Measurements from ENCODE around the gene CHST14.

DNA sequence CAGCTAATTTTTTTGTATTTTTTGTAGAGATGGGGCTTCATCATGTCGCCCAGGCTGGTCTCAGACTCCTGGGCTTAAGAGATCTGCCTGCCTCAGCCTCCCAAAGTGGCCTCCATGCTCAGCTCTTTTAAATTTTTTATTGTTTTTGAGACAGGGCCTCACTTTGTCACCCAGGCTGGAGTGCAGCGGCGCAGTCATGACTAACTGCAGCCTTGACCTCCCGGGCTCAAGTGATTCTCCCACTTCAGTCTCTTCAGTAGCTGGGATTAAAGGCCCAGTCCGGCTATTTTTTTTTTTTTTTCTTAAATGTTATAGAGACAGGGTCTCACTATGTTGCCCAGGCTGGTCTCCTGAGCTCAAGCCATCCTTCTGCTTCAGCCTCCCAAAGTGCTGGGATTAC lies 45.1 kb upstream of the CHST14 start:
- TF ChIP-seq, protein P1, sequence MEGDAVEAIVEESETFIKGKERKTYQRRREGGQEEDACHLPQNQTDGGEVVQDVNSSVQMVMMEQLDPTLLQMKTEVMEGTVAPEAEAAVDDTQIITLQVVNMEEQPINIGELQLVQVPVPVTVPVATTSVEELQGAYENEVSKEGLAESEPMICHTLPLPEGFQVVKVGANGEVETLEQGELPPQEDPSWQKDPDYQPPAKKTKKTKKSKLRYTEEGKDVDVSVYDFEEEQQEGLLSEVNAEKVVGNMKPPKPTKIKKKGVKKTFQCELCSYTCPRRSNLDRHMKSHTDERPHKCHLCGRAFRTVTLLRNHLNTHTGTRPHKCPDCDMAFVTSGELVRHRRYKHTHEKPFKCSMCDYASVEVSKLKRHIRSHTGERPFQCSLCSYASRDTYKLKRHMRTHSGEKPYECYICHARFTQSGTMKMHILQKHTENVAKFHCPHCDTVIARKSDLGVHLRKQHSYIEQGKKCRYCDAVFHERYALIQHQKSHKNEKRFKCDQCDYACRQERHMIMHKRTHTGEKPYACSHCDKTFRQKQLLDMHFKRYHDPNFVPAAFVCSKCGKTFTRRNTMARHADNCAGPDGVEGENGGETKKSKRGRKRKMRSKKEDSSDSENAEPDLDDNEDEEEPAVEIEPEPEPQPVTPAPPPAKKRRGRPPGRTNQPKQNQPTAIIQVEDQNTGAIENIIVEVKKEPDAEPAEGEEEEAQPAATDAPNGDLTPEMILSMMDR (IDR thresholded peaks at IDR 0.05) = no peak
- no peak for TF ChIP-seq CEBPB (IDR thresholded peaks at IDR 0.05)
- TF ChIP-seq, protein P2, sequence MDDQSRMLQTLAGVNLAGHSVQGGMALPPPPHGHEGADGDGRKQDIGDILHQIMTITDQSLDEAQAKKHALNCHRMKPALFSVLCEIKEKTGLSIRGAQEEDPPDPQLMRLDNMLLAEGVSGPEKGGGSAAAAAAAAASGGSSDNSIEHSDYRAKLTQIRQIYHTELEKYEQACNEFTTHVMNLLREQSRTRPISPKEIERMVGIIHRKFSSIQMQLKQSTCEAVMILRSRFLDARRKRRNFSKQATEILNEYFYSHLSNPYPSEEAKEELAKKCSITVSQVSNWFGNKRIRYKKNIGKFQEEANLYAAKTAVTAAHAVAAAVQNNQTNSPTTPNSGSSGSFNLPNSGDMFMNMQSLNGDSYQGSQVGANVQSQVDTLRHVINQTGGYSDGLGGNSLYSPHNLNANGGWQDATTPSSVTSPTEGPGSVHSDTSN (IDR thresholded peaks at IDR 0.05) = no peak
- no peak for TF ChIP-seq POLR2A (IDR thresholded peaks at IDR 0.05; ENCODE audit: low read length)
- no peak for TF ChIP-seq JUN (IDR thresholded peaks at IDR 0.05)
- no peak for TF ChIP-seq MAFK (IDR thresholded peaks at IDR 0.05; ENCODE audit: partially characterized antibody)
